Posterior vena cava (tissue), 2 donors: ENCODE data around the gene ACTR1A. TPM values are rescaled to one million over a fixed set of nuclear protein-coding genes. Genes with fewer than 3 reads are reported as not detected.

Experiments used
- DNase-seq: peaks from one replicate; pipeline ENCODE4 v3.0.0-alpha.2; 2020; ENCODE audit warnings: low spot score
- intact Hi-C, 2 donors: fragments of 100-400 bp; cut with DNase I; formaldehyde crosslinking; loops; one replicate each; pipeline versions ENCODE4 v1.14.1 to v1.14.2; 2022 to 2023
- total RNA-seq, 2 donors: library from RNA; stranded (reverse); fragmentation: NEBNext Ultra II Directional; extraction: Animal tissue kit (Norgen Biotek cat#: 25700); gene quantifications; one replicate each; pipeline ENCODE4 v1.2.1, GENCODE V29; 2021
- donor health status: DM: yes; HTN: yes; CAD: no.
- donor health status: DM: yes; HTN: yes; CAD: no.

The ACTR1A gene
- total RNA-seq, 2 donors from 2014 or later = 102 to 107 TPM

DNA sequence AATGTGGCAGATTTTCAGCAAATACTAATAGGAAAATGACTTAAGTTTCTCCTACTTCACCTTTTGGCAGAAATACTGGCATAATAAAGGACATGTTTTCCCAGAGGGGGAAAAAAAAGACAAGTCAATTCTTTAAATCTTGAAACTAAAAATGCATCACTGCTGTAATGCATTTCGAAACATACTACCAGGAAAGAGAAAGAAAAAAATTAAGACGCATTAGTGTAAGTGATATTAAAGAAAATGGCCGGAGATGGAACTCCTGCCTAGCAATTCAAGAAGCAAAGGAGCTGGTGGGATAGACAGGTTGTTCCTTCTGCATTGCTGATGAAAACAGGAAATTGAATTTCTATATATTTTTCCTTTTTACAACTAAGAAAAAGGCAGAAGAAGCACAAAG lies 3.2 kb downstream of the ACTR1A start:
- intact Hi-C loops = no loop called here
- no peak for DNase-seq

GRCh38 chr10:102497545-102497944 lies 5.0 kb downstream of the ACTR1A start:
- intact Hi-C loops = no loop called here
- peak; percentile 7 for DNase-seq

- DNase-seq = peak; percentile 23
- intact Hi-C loops = no loop called here
Measured at GRCh38 chr10:102493771-102494170, 8.7 kb downstream of the ACTR1A start.

- peak; percentile 52 for DNase-seq
- intact Hi-C loops = no loop called here
Measured at GRCh38 chr10:102492983-102493382, 9.5 kb downstream of the ACTR1A start.

DNA sequence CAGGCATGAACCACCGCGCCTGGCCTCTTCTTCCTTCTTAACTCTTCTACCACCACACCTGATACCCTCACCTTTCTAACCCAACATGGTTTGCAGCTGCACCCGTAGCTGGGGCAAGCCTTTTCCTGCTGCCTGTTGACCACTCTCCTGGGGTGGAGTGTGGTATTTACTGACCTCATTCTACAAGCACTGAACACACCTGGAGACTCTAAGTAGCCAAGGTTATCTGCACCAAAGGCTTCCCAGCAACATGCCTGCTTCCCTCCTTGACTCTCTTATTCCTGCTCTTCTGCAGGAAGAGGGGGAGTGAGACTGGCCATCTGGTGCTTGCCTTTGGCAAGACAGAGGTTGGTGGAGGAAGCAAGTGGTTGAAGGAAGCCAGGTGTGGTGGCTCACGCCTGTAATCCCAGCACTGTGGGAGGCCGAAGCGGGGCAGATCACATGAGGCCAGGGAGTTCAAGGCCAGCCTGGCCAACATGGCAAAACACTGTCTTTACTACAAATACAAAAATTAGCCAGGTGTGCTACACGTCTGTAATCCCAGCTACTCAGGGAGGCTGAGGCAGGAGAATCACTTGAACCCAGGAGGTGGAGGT lies 10.1 kb downstream of the ACTR1A start:
- DNase-seq = peak; percentile 32
- intact Hi-C loops = no loop called here

DNA sequence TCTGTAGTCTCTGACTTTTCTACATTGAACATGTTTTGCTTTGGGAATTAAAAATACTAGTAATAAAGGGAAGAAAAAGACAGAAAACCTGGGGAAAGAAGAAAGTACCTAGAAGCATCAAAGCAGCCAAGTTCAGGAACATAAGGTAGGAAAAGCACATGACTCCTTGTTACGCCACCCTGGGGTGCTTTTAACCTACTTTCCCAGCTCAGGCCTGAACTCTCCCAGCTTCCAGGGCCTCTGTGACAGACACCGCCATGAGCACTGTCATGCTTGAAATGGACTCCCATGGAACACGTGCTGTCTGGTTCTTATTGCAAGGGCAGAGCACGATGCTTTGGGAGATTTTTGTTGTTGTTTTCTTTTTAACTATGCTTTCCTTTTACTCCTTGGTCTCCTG lies 11.4 kb downstream of the ACTR1A start:
- intact Hi-C loops = no loop called here
- DNase-seq = no peak

GRCh38 chr10:102485093-102485784 lies 17.3 kb downstream of the ACTR1A start:
- no peak for DNase-seq
- intact Hi-C loops = no loop called here

GRCh38 chr10:102484021-102484420 lies 18.5 kb downstream of the ACTR1A start:
- intact Hi-C loops = no loop called here
- DNase-seq = no peak

DNA sequence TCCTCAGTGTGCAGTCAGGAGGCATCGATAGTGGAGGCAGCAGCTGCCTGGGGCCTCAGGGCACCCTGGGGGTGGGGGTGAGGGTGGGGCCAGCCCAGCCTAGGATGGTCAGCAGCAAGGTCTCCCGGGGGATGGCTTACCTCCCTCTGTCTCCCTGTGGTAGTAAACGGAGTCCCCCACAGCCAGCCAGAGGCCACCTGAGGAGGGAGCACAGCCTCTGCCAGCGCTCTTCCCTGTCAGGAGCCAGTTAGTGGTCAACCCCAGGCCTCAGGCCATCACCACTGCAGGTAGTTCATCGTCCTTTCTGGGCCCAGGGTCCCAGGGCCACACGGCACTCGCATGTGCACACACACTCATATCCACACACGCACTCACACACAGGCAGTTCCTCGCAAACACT lies 22.1 kb downstream of the ACTR1A start:
- intact Hi-C loops = loop anchor here in 1 of 2 donors (2.0 kb wide), 1 partner anchor 88 kb away; no protein-coding TSS in a partner anchor
- no peak for DNase-seq

DNA sequence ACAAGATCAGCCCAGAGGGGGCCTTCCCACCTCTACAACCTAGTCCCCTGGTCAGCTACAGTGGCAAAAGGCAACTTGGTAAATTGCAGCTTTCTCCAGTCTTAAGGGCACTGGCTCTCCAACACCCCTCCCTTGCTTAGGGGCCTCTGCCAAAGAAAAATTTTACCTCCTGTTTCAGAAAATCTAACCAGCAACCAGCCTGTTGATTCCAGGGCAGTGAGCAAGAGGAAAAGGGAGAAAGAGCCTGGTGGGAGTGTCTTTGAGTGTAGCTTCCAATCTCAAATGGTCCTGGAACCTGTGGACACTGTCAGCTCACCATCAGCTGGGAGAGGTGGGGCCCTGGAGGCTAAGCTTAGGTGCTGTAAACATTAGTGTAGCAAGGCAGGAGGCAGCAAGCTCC lies 22.9 kb downstream of the ACTR1A start:
- intact Hi-C loops = loop anchor here (2.0 to 5.0 kb wide), 2 partner anchors 87 to 292 kb away; no protein-coding TSS in a partner anchor

GRCh38 chr10:102476466-102477141 lies 25.9 kb downstream of the ACTR1A start:
- DNase-seq = no peak
- intact Hi-C loops = loop anchor here in 1 of 2 donors (5.0 kb wide), 1 partner anchor 289 kb away; no protein-coding TSS in a partner anchor

More for the DNA sequence above, 22.9 kb downstream of the ACTR1A start:
- DNase-seq = no peak

DNA sequence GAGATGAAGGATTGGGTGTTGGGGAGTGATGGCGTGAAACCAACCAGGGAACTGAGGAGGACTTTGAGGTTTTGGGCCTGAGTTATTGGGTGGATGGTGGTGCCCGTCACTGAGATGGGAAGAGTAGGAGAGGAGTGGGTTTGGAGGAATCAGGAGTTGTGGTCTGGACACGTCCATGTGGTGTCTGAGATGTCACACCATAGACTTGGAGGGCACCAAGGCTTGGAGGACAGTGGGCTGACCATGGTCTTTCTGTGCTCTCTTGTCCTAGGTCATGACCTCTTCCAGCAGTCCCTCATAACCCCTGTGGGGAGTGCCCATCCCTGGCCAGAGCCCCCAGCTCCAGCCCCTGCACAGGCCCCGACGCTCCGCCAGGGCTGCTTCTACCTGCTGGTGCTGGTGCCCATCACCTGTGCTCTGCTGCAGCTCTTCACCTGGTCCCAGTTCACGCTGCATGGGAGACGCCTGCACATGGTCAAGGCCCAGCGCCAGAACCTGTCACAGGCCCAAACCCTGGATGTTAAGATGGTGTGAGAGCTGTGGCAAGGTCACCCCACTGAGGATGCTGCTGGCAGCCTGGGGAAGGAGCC lies 27.0 kb downstream of the ACTR1A start:
- intact Hi-C loops = loop anchor here in 1 of 2 donors (5.0 kb wide), 1 partner anchor 288 kb away; no protein-coding TSS in a partner anchor
- DNase-seq = no peak

DNA sequence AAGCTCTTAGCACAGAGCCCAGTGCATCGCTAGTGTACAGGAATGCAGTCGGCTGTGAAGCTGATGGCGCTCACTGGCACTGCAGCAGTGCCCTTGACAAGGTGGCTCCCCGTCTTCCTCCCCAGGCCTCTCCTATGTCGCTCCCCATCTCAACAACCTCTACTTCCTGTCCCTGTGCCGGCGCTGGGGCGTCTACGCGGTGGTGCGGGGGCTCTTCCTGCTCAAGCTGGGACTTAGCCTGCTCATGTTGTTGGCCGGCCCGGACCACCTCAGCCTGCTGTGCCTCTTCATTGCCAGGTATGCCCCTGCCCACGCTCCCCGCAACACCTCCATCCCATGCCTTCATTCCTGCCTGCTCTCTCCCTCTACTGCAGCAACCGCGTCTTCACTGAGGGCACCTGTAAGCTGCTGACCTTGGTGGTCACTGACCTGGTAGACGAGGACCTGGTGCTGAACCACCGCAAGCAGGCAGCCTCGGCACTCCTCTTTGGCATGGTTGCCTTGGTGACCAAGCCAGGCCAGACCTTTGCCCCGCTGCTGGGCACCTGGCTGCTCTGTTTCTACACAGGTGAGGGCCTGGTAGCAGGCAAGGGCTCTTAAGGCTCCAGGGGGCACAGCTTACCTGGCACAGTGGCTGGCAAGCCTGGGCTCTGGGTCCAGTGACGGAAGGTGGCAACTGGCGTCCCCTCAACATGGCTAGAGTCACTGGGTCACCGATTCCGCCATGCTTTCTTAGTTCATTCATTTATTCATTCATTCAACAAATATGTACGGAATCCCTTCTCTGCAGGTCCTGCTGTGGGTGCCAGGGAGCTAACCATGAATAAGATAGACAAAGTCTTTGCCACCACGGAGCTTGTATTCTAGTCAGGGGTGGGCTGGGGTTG lies 28.8 kb downstream of the ACTR1A start:
- no peak for DNase-seq
- intact Hi-C loops = no loop called here

DNA sequence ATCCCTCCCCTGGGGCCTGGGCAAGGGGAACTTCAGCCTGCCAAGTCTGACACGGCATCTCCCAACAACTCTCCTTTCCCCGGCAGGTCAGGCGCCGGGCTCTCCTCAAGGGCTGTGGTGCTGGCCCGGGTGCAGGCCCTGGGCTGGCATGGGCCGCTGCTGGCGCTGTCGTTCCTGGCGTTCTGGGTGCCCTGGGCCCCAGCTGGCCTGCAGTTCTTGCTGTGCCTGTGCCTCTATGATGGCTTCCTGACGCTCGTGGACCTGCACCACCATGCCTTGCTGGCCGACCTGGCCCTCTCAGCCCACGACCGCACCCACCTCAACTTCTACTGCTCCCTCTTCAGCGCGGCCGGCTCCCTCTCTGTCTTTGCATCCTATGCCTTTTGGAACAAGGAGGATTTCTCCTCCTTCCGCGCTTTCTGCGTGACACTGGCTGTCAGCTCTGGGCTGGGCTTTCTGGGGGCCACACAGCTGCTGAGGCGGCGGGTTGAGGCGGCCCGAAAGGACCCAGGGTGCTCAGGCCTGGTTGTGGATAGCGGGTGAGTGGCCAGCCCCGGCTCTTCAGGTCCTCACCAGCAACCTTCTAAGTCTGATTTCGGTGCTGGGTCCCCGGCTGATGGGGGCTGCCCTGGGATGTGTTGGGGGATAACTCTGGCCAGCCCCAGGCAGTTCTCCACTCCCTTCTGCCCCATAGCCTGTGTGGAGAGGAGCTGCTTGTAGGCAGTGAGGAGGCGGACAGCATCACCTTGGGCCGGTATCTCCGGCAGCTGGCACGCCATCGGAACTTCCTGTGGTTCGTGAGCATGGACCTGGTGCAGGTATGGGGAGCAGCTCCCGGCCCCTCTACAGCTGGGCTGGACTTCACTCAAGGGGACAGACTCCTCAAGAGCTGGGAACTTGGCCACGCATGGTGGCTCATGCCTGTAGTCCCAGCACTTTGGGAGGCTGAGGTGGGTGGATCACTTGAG lies 31.6 kb downstream of the ACTR1A start:
- intact Hi-C loops = no loop called here
- no peak for DNase-seq

- intact Hi-C loops = no loop called here
- no peak for DNase-seq
Measured at GRCh38 chr10:102468683-102469082, 33.8 kb downstream of the ACTR1A start.

GRCh38 chr10:102467971-102468438 lies 34.5 kb downstream of the ACTR1A start:
- DNase-seq = no peak

GRCh38 chr10:102467318-102467717 lies 35.2 kb downstream of the ACTR1A start:
- intact Hi-C loops = no loop called here
- no peak for DNase-seq

More at GRCh38 chr10:102467971-102468438, 34.5 kb downstream of the ACTR1A start:
- intact Hi-C loops = no loop called here

DNA sequence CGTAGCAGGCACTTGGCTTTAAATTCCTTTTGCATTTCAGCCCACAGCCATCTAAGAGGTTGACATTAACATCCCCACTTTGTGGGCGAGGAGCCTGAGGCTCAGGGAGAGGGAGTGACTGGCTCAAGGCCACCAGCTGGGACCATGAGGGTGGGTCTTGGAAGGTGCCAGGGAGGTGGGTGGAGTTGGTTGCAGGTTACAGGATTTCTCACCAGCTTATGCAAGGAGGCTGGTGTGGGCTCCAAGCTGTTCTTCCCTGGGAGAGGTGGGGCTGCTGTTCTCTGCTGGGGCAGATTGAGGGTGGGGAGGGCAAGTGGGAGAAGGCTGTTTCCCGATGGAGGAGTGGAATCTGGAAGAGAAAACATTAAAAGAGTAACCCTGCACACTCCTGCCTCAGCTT lies 37.0 kb downstream of the ACTR1A start:
- no peak for DNase-seq
- intact Hi-C loops = no loop called here
